Glutamatergic neuron (in vitro differentiated cells): ENCODE measurements around the gene IKZF4. TPM values are rescaled to one million over a fixed set of nuclear protein-coding genes. Genes with fewer than 3 reads are reported as not detected.
A peak's percentile ranks its signal among the peaks of the same experiment; 100 is the strongest.

ENCODE experiments used
- DNase-seq: peaks from one replicate; pipeline ENCODE4 v3.0.0; 2022
- H3K27ac Mint-ChIP-seq: one replicate; pipeline ENCODE4 v1.8.0; 2020; ENCODE audit warnings: mild to moderate bottlenecking, mixed read lengths, inconsistent platforms; ENCODE audit not compliant: unreplicated experiment
- H3K27me3 Mint-ChIP-seq: one replicate; pipeline ENCODE4 v1.8.0; 2020; ENCODE audit warnings: mild to moderate bottlenecking, moderate library complexity, mixed read lengths, inconsistent platforms; ENCODE audit not compliant: unreplicated experiment
- H3K36me3 Mint-ChIP-seq: one replicate; pipeline ENCODE4 v1.8.0; 2020; ENCODE audit warnings: mild to moderate bottlenecking, mixed read lengths, inconsistent platforms; ENCODE audit not compliant: unreplicated experiment
- H3K4me1 Mint-ChIP-seq: one replicate; pipeline ENCODE4 v1.8.0; 2020; ENCODE audit warnings: mild to moderate bottlenecking, low read depth, mixed read lengths, inconsistent platforms; ENCODE audit not compliant: unreplicated experiment
- H3K4me3 Mint-ChIP-seq: one replicate; pipeline ENCODE4 v1.8.0; 2020; ENCODE audit warnings: mild to moderate bottlenecking, mixed read lengths, inconsistent platforms; ENCODE audit not compliant: unreplicated experiment
- H3K9me3 Mint-ChIP-seq: one replicate; pipeline ENCODE4 v1.8.0; 2020; ENCODE audit warnings: mild to moderate bottlenecking, moderate library complexity, mixed read lengths, inconsistent platforms; ENCODE audit not compliant: unreplicated experiment
- CTCF ChIP-seq: fragments of 200-600 bp; sonication (generic); IDR thresholded peaks from one replicate; pipeline ENCODE4 v1.5.0; 2021; ENCODE audit not compliant: partially characterized antibody, unreplicated experiment
- total RNA-seq: library from RNA; stranded (reverse); fragmentation: NEBNext Ultra II Directional; extraction: Animal tissue kit (Norgen Biotek cat#: 25700); gene quantifications from one replicate; pipeline ENCODE4 v1.2.1, GENCODE V29; 2021; ENCODE audit not compliant: unreplicated experiment

Gene IKZF4
- total RNA-seq, 1 donor from 2014 or later: 24.1 TPM

DNA sequence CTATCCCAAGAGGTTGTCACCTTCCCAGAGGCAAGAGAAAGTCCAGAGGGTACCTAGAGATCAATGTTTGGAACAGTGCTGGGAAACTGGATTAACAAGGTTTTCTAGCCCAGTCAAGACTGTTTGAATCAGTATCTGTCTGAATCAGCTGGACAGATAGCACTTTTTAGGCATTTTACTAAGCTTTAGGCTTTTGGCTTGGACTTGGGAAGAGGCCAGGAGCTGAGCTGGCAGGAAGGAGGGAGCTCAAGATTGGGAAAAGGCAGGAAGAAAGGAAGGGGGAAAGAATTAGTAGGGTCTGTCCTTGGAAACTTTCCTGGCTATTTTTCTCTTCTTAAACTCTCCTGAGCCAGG lies 8.3 kb downstream of the IKZF4 start:
- peak overlapping the region; percentile 62 for H3K27ac Mint-ChIP-seq
- peaks cover 9% of the 10 kb centered on the region for H3K4me1 Mint-ChIP-seq
- peaks cover 2% of the 10 kb centered on the region for H3K9me3 Mint-ChIP-seq
- peaks cover 3% of the 10 kb centered on the region for H3K27me3 Mint-ChIP-seq
- DNase-seq: no peak
- TF ChIP-seq CTCF: no peak
- peak overlapping the region; percentile 5 for H3K4me3 Mint-ChIP-seq
- no peaks in the 10 kb centered on the region for H3K36me3 Mint-ChIP-seq

DNA sequence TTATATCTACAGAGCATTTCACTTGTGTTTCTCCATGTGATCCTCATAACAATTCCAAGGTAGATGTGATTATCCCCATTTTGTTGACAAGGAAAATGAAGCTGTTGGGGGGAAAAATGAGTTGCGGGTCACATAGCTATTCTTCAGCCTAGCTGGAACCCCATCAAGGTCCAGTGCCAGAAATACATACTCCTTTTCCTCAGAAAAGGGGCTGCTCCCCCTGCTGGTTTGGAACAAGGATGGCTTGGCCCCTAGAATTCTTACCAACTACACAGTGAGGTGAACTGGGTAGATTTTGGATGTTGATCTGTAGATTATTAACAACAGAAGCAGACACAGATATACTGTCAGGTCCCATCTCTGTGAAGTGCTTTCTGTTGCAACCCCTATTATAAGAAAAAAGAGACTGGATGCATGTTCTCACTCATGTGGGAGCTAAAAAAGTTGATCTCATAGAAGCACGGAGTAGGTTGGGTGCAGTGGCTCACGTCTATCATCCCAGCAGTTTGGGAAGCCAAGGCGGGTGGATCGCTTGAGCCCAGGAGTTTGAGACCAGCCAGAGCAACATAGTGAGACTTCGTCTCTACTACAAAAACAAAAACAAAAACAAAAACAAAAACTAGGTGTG lies 8.9 kb downstream of the IKZF4 start:
- peak; percentile 55 for DNase-seq
- H3K27me3 Mint-ChIP-seq: peaks cover 3% of the 10 kb centered on the region
- peak overlapping the region; percentile 27 for H3K4me3 Mint-ChIP-seq
- no peaks in the 10 kb centered on the region for H3K36me3 Mint-ChIP-seq
- H3K27ac Mint-ChIP-seq: no peak overlapping the region
- peak; percentile 74 for TF ChIP-seq CTCF
- peaks cover 9% of the 10 kb centered on the region for H3K4me1 Mint-ChIP-seq
- H3K9me3 Mint-ChIP-seq: peaks cover 2% of the 10 kb centered on the region

- H3K36me3 Mint-ChIP-seq: peaks cover 4% of the 10 kb centered on the region
- H3K9me3 Mint-ChIP-seq: peaks cover 2% of the 10 kb centered on the region
- H3K27ac Mint-ChIP-seq: no peak overlapping the region
- no peak for TF ChIP-seq CTCF
- H3K27me3 Mint-ChIP-seq: peaks cover 3% of the 10 kb centered on the region
- no peak for DNase-seq
- H3K4me1 Mint-ChIP-seq: peaks cover 9% of the 10 kb centered on the region
- no peak overlapping the region for H3K4me3 Mint-ChIP-seq
Measured at GRCh38 chr12:56031987-56032386, 11.1 kb downstream of the IKZF4 start.

- no peak overlapping the region for H3K4me3 Mint-ChIP-seq
- no peak overlapping the region for H3K27ac Mint-ChIP-seq
- no peak for TF ChIP-seq CTCF
- peaks cover 4% of the 10 kb centered on the region for H3K36me3 Mint-ChIP-seq
- no peak for DNase-seq
- no peaks in the 10 kb centered on the region for H3K27me3 Mint-ChIP-seq
- peaks cover 2% of the 10 kb centered on the region for H3K9me3 Mint-ChIP-seq
- no peaks in the 10 kb centered on the region for H3K4me1 Mint-ChIP-seq
Measured at GRCh38 chr12:56034586-56035332, 13.9 kb downstream of the IKZF4 start.

DNA sequence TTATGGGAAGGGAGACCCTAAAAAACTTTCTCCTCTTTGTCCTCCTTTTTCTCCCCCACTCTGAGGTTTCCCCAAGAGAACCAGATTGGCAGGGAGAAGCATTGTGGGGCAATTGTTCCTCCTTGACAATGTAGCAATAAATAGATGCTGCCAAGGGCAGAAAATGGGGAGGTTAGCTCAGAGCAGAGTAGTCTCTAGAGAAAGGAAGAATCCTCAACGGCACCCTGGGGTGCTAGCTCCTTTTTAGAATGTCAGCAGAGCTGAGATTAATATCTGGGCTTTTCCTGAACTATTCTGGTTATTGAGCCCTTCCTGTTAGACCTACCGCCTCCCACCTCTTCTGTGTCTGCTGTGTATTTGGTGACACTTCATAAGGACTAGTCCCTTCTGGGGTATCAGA lies 16.3 kb downstream of the IKZF4 start:
- DNase-seq: no peak
- H3K36me3 Mint-ChIP-seq: peaks cover 4% of the 10 kb centered on the region
- H3K27me3 Mint-ChIP-seq: peaks cover 4% of the 10 kb centered on the region
- H3K4me3 Mint-ChIP-seq: no peak overlapping the region
- no peak for TF ChIP-seq CTCF
- H3K9me3 Mint-ChIP-seq: peaks cover 7% of the 10 kb centered on the region
- H3K27ac Mint-ChIP-seq: no peak overlapping the region
- H3K4me1 Mint-ChIP-seq: peaks cover 7% of the 10 kb centered on the region
